NCI-H2107 (cell line): Measurements from ENCODE around the gene EXOC1L.

Source experiments
- DNase-seq: peaks from one replicate; lab custom pipeline; 2025; lab: John Stamatoyannopoulos, UW

The EXOC1L gene

GRCh38 chr4:55819634-55820033 lies at the start of gene EXOC1L:
TSS of gene EXOC1L (plus strand) at chr4:55819790. CDS start at chr4:55820027, 237 bp downstream.
- DNase-seq, result no peak

- DNase-seq, result no peak
Observed at GRCh38 chr4:55770662-55771061, 48.9 kb upstream of the EXOC1L start.

- DNase-seq, result no peak
Observed at GRCh38 chr4:55781341-55781740, 38.2 kb upstream of the EXOC1L start.

GRCh38 chr4:55781812-55782211 lies 37.8 kb upstream of the EXOC1L start:
- DNase-seq, result no peak

GRCh38 chr4:55783584-55783983 lies 36.0 kb upstream of the EXOC1L start:
- DNase-seq, result no peak

- no peak for DNase-seq
Observed at GRCh38 chr4:55784747-55785146, 34.8 kb upstream of the EXOC1L start.

GRCh38 chr4:55791666-55792065 lies 27.9 kb upstream of the EXOC1L start:
- DNase-seq, result no peak

- DNase-seq, result no peak
Observed at GRCh38 chr4:55793479-55793878, 26.1 kb upstream of the EXOC1L start.

- DNase-seq, result no peak
Observed at GRCh38 chr4:55794053-55794452, 25.5 kb upstream of the EXOC1L start.

GRCh38 chr4:55795341-55795740 lies 24.2 kb upstream of the EXOC1L start:
- no peak for DNase-seq

GRCh38 chr4:55801498-55801897 lies 18.1 kb upstream of the EXOC1L start:
- no peak for DNase-seq

- no peak for DNase-seq
Observed at GRCh38 chr4:55807556-55807955, 12.0 kb upstream of the EXOC1L start.

- no peak for DNase-seq
Observed at GRCh38 chr4:55808186-55808585, 11.4 kb upstream of the EXOC1L start.

- DNase-seq, result no peak
Observed at GRCh38 chr4:55808632-55809031, 11.0 kb upstream of the EXOC1L start.

- DNase-seq, result no peak
Observed at GRCh38 chr4:55817691-55818090, 1.9 kb upstream of the EXOC1L start.

- DNase-seq, result no peak
Observed at GRCh38 chr4:55820279-55820678, 689 bp downstream of the EXOC1L start.

- no peak for DNase-seq
Observed at GRCh38 chr4:55822329-55822728, 2.7 kb downstream of the EXOC1L start.

GRCh38 chr4:55824865-55825264 lies 5.3 kb downstream of the EXOC1L start:
- DNase-seq, result no peak

GRCh38 chr4:55826986-55827385 lies 7.4 kb downstream of the EXOC1L start:
- DNase-seq, result no peak

- no peak for DNase-seq
Observed at GRCh38 chr4:55827582-55827981, 8.0 kb downstream of the EXOC1L start.

GRCh38 chr4:55830048-55830447 lies 10.5 kb downstream of the EXOC1L start:
- no peak for DNase-seq

- no peak for DNase-seq
Observed at GRCh38 chr4:55830716-55831115, 11.1 kb downstream of the EXOC1L start.

- no peak for DNase-seq
Observed at GRCh38 chr4:55834086-55834795, 14.7 kb downstream of the EXOC1L start.

- DNase-seq, result no peak
Observed at GRCh38 chr4:55837903-55838302, 18.3 kb downstream of the EXOC1L start.
